ENCODE results near the gene PTPDC1.

DNA sequence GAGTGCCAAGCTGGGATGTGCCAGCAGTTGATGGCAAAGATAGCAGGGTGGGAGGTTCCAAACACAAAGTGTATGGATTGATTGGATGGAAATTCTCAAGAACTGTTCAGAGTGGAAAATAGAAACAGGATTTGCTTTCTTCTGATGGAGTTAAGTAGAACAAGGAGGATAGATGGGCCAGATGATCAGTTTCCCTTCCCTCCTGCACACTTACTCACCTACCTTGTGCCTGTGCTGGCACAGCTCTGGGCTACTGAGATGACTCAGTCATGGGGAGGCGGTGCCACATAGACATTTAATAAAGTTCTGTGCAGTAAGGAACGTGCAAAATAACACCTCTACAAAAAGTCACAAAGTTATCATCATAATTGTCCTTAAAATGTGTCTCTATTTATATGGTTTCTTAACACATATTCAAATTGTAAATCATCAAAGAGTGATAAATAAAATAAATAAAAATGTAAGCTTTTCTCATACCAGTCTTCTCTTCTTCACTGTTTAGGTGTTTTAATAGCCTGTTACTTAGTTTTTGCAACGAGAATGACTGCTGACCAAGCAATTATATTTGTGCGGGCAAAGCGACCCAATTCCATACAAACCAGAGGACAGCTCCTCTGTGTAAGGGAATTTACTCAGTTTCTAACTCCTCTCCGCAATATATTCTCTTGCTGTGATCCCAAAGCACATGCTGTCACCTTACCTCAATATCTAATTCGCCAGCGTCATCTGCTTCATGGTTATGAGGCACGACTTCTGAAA is 12.7 kb downstream of the PTPDC1 start:
- TF ChIP-seq POLR2A (IDR thresholded peaks at IDR 0.05; ENCODE audit: low read length), result no peak
- no peak for TF ChIP-seq GATA1 (IDR thresholded peaks at IDR 0.05; ENCODE audit: low read depth, low read length)
